IMR-90 (cell line): ENCODE measurements around the gene ZXDC.

Experiments
- CTCF ChIP-seq: conservative IDR thresholded peaks from 2 replicates; pipeline ENCODE4 v1.5.1; 2012; ENCODE audit warnings: mild to moderate bottlenecking, low read depth, low read length, improper control_type of control experiment
- ELK1 ChIP-seq: fragments of 150-350 bp; IDR thresholded peaks from 2 replicates; pipeline ENCODE4 v1.6.1; 2016; ENCODE audit warnings: low read depth, mild to moderate bottlenecking, low read length, moderate library complexity, borderline replicate concordance
- MAFK ChIP-seq: IDR thresholded peaks from 2 replicates; pipeline ENCODE4 v1.6.1; 2012; ENCODE audit warnings: low read depth, low read length, improper control_type of control experiment
- MAZ ChIP-seq: IDR thresholded peaks from 2 replicates; pipeline ENCODE4 v1.6.1; 2012; ENCODE audit warnings: low read depth, mild to moderate bottlenecking, low read length, improper control_type of control experiment, moderate library complexity, borderline replicate concordance
- MXI1 ChIP-seq: IDR thresholded peaks from 2 replicates; pipeline ENCODE4 v1.6.1; 2012; ENCODE audit warnings: low read depth, mild to moderate bottlenecking, low read length, moderate library complexity, borderline replicate concordance
- POLR2A ChIP-seq: IDR thresholded peaks from 2 replicates; pipeline ENCODE4 v1.6.1; 2012; ENCODE audit warnings: mild to moderate bottlenecking, low read depth, low read length
- USF2 ChIP-seq: fragments of 150-350 bp; IDR thresholded peaks from 2 replicates; pipeline ENCODE4 v1.6.1; 2017; ENCODE audit warnings: mild to moderate bottlenecking, antibody characterized with exemption, low read length, low read depth

DNA sequence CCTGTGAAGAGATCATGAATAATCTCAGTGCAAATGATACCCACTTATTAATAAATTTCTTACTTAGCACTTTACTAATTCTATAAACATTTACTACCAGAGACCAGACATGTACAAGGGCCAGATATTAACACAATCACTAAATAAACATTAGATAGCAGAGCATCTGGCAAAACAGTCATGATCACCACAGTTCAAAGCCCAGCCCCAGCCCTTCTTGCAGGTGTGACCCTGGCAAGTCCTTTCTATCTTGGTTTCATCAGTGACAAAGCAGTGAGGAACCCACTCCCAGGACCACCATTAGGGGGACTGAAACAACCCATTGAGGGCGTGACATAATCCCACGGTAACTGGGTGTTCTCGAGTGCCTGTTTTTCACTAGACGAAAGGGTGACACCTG lies 11.6 kb downstream of the ZXDC start:
- TF ChIP-seq MXI1 (no peak), POLR2A (no peak), CTCF (no peak), MAFK (no peak), MAZ (no peak), USF2 (no peak), ELK1 (no peak)
